OCI-LY1 (cell line): ENCODE data around the gene EYS.

Source experiments
- EZH2 ChIP-seq: fragments of 200-600 bp; sonication (generic), shearing (Covaris generic); IDR thresholded peaks from 2 replicates; pipeline ENCODE4 v1.8.0; 2017; ENCODE audit warnings: borderline replicate concordance, mixed run types, mild to moderate bottlenecking, antibody characterized with exemption, low read length, moderate library complexity, mixed read lengths
- TF ChIP-seq, protein P1 (sequence below): fragments of 200-600 bp; sonication (generic), shearing (Covaris generic); IDR thresholded peaks from 2 replicates; pipeline ENCODE4 v1.5.1; 2017; ENCODE audit warnings: mild to moderate bottlenecking, antibody characterized with exemption, low read length, moderate library complexity, mixed read lengths

GRCh38 chr6:63968650-63969049, 1738.4 kb downstream of the EYS start:
- TF ChIP-seq EZH2: no peak
- TF ChIP-seq, protein P1, sequence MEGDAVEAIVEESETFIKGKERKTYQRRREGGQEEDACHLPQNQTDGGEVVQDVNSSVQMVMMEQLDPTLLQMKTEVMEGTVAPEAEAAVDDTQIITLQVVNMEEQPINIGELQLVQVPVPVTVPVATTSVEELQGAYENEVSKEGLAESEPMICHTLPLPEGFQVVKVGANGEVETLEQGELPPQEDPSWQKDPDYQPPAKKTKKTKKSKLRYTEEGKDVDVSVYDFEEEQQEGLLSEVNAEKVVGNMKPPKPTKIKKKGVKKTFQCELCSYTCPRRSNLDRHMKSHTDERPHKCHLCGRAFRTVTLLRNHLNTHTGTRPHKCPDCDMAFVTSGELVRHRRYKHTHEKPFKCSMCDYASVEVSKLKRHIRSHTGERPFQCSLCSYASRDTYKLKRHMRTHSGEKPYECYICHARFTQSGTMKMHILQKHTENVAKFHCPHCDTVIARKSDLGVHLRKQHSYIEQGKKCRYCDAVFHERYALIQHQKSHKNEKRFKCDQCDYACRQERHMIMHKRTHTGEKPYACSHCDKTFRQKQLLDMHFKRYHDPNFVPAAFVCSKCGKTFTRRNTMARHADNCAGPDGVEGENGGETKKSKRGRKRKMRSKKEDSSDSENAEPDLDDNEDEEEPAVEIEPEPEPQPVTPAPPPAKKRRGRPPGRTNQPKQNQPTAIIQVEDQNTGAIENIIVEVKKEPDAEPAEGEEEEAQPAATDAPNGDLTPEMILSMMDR: no peak
